IMR-90 (cell line): Measurements from ENCODE around the gene PXDC1. TPM values are rescaled to one million over a fixed set of nuclear protein-coding genes. Genes with fewer than 3 reads are reported as not detected.

Experiments
- ATAC-seq: fragments of 200-7000 bp; cut with Tn5 transposase; 2 replicates; pipeline ENCODE4 v1.9.1; 2020; ENCODE audit warnings: low read depth, mild to moderate bottlenecking, moderate library complexity
- BruUV-seq: library from RNA; stranded (reverse); fragments of 400-500 nt; replicated peaks from 2 replicates; lab custom pipeline; 2021; lab: Mats Ljungman, UMichigan
- CTCF ChIA-PET: fragments of 300-600 bp; formaldehyde crosslinking; extraction: SDS; loops from one replicate; lab custom pipeline; 2021; ENCODE audit warnings: antibody characterized with exemption; lab: Yijun Ruan, JAX
- POLR2A ChIA-PET: fragments of 300-600 bp; sonication (Branson Sonifier 250); formaldehyde crosslinking; loops from one replicate; lab custom pipeline; 2022; ENCODE audit warnings: antibody characterized with exemption; ENCODE audit not compliant: unreplicated experiment; lab: Charles Lee
- DNase-seq: peaks from one replicate; pipeline ENCODE4 v3.0.0; 2013
- H2AFZ ChIP-seq: replicated peaks from 2 replicates; pipeline ENCODE3; 2013; ENCODE audit warnings: low read length, mild to moderate bottlenecking; ENCODE audit not compliant: poor library complexity
- H2AK5ac ChIP-seq: 2 replicates; pipeline ENCODE4 v1.6.1; 2013; ENCODE audit warnings: low read depth, low read length, inconsistent platforms
- H2AK9ac ChIP-seq: replicated peaks from 2 replicates; pipeline ENCODE3; 2013; ENCODE audit warnings: mild to moderate bottlenecking, low read depth, low read length, moderate library complexity; ENCODE audit not compliant: poor library complexity
- H2BK120ac ChIP-seq: 2 replicates; pipeline ENCODE4 v1.6.1; 2013; ENCODE audit warnings: low read depth, low read length, inconsistent platforms
- H2BK15ac ChIP-seq: 3 replicates; pipeline ENCODE4 v1.6.1; 2013; ENCODE audit warnings: low read depth, low read length, inconsistent platforms
- H2BK20ac ChIP-seq: 2 replicates; pipeline ENCODE4 v1.6.1; 2013; ENCODE audit warnings: low read depth, mild to moderate bottlenecking, inconsistent platforms, low read length, moderate library complexity
- H2BK5ac ChIP-seq: 2 replicates; pipeline ENCODE4 v1.6.1; 2013; ENCODE audit warnings: mild to moderate bottlenecking, low read depth, low read length, inconsistent platforms; ENCODE audit not compliant: poor library complexity, severe bottlenecking
- H3K14ac ChIP-seq: replicated peaks from 2 replicates; pipeline ENCODE4 v1.6.1; 2013; ENCODE audit warnings: low read depth, low read length, inconsistent platforms
- H3K18ac ChIP-seq: 2 replicates; pipeline ENCODE4 v1.6.1; 2013; ENCODE audit warnings: low read depth, low read length, control low read depth
- H3K23ac ChIP-seq: 2 replicates; pipeline ENCODE4 v1.6.1; 2013; ENCODE audit warnings: low read depth, low read length, inconsistent platforms
- H3K27ac ChIP-seq: 2 replicates; pipeline ENCODE4 v1.5.1; 2013; ENCODE audit warnings: mild to moderate bottlenecking, control low read depth, low read length; ENCODE audit not compliant: insufficient read depth
- H3K27me3 ChIP-seq: 2 replicates; pipeline ENCODE4 v1.6.1; 2013; ENCODE audit warnings: low read length; ENCODE audit not compliant: control insufficient read depth, insufficient read depth
- H3K36me3 ChIP-seq: 2 replicates; pipeline ENCODE4 v1.6.1; 2013; ENCODE audit warnings: low read length, mixed read lengths; ENCODE audit not compliant: control insufficient read depth, insufficient read depth
- H3K4ac ChIP-seq: 2 replicates; pipeline ENCODE4 v1.6.1; 2013; ENCODE audit warnings: low read depth, low read length, inconsistent platforms
- H3K4me1 ChIP-seq: 2 replicates; pipeline ENCODE4 v1.6.1; 2013; ENCODE audit warnings: low read length, mixed read lengths; ENCODE audit not compliant: control insufficient read depth, insufficient read depth
- H3K4me2 ChIP-seq: 2 replicates; pipeline ENCODE4 v1.6.1; 2013; ENCODE audit warnings: low read depth, mild to moderate bottlenecking, control low read depth, low read length, moderate library complexity
- H3K4me3 ChIP-seq: 2 replicates; pipeline ENCODE4 v1.5.1; 2013; ENCODE audit warnings: low read depth, mild to moderate bottlenecking, control low read depth, low read length, moderate library complexity; ENCODE audit not compliant: insufficient read depth
- H3K56ac ChIP-seq: 2 replicates; pipeline ENCODE4 v1.6.1; 2013; ENCODE audit warnings: low read length, inconsistent platforms; ENCODE audit not compliant: insufficient read depth; ENCODE audit errors: extremely low read depth
- H3K79me1 ChIP-seq, 2 experiments: 2 replicates each; pipeline ENCODE4 v1.6.1; 2013; ENCODE audit warnings: low read length in 2 of 2, inconsistent platforms in 1 of 2, low read depth in 1 of 2
- H3K9ac ChIP-seq: 2 replicates; pipeline ENCODE4 v1.6.1; 2013; ENCODE audit warnings: low read depth, low read length, control low read depth
- H3K9me1 ChIP-seq: 2 replicates; pipeline ENCODE4 v1.6.1; 2013; ENCODE audit warnings: low read length, inconsistent platforms; ENCODE audit not compliant: insufficient read depth
- H3K9me3 ChIP-seq: 2 replicates; pipeline ENCODE4 v1.6.1; 2013; ENCODE audit warnings: low read length; ENCODE audit not compliant: control insufficient read depth, insufficient read depth
- H4K20me1 ChIP-seq: 2 replicates; pipeline ENCODE4 v1.6.1; 2013; ENCODE audit warnings: low read length, inconsistent platforms; ENCODE audit not compliant: insufficient read depth
- H4K5ac ChIP-seq: 2 replicates; pipeline ENCODE4 v1.6.1; 2013; ENCODE audit warnings: mild to moderate bottlenecking, low read depth, low read length, control low read depth
- H4K8ac ChIP-seq, 2 experiments: 2 replicates each; pipeline ENCODE4 v1.6.1; 2013; ENCODE audit warnings: low read depth in 2 of 2, low read length in 2 of 2, control low read depth in 1 of 2, inconsistent platforms in 1 of 2
- H4K91ac ChIP-seq: 2 replicates; pipeline ENCODE4 v1.6.1; 2013; ENCODE audit warnings: low read depth, low read length, inconsistent platforms; ENCODE audit not compliant: insufficient read depth
- BHLHE40 ChIP-seq: fragments of 150-350 bp; IDR thresholded peaks from 2 replicates; pipeline ENCODE4 v1.6.1; 2016; ENCODE audit warnings: mild to moderate bottlenecking, low read depth, low read length
- CEBPB ChIP-seq: IDR thresholded peaks from 2 replicates; pipeline ENCODE4 v1.6.1; 2012; ENCODE audit warnings: low read depth, low read length, improper control_type of control experiment
- FOS ChIP-seq: fragments of 150-350 bp; IDR thresholded peaks from 2 replicates; pipeline ENCODE4 v1.6.1; 2016; ENCODE audit warnings: low read depth, low read length
- WGBS, 2 experiments: methylation state at CpG; one replicate each; pipeline versions ENCODE4 v1.1.5 to v1.1.7; 2013; ENCODE audit warnings: missing lambda C conversion rate in 2 of 2; ENCODE audit not compliant: insufficient read length in 1 of 2; ENCODE audit errors: extremely low coverage in 2 of 2; 5-methylcytosine and 5-hydroxymethylcytosine counted together
- dilution Hi-C: fragments of 300-500 bp; cut with HindIII; formaldehyde crosslinking; loops from one replicate; pipeline ENCODE4 v1.14.3; 2018; ENCODE audit warnings: low sequenced_read_pairs; ENCODE audit not compliant: unreplicated experiment
- in situ Hi-C: fragments of 300-500 bp; cut with MboI; formaldehyde crosslinking; loops from 3 replicates; pipeline ENCODE4 v1.14.3; 2019; ENCODE audit warnings: low sequenced_read_pairs, inconsistent platforms, mixed read lengths
- intact Hi-C: fragments of 100-400 bp; cut with micrococcal nuclease; formaldehyde crosslinking; loops from 2 replicates; pipeline ENCODE4 v1.10.0; 2022
- polyA plus RNA-seq, 3 experiments: library from polyadenylated mRNA; depleted of rRNA; stranded (reverse); fragments of >200 nt; gene quantifications; 2 replicates each; pipeline ENCODE4 v1.2.3, GENCODE V29; 2012; ENCODE audit warnings: low replicate concordance in 1 of 3
- total RNA-seq: library from RNA; depleted of rRNA; stranded (reverse); fragments of >200 nt; gene quantifications from 2 replicates; pipeline ENCODE4 v1.2.3, GENCODE V29; 2012

The PXDC1 gene
- total and polyA plus RNA-seq, 2 of the 4 experiments (the other 2 are of a cell fraction), result 63.3 to 72.2 TPM

DNA sequence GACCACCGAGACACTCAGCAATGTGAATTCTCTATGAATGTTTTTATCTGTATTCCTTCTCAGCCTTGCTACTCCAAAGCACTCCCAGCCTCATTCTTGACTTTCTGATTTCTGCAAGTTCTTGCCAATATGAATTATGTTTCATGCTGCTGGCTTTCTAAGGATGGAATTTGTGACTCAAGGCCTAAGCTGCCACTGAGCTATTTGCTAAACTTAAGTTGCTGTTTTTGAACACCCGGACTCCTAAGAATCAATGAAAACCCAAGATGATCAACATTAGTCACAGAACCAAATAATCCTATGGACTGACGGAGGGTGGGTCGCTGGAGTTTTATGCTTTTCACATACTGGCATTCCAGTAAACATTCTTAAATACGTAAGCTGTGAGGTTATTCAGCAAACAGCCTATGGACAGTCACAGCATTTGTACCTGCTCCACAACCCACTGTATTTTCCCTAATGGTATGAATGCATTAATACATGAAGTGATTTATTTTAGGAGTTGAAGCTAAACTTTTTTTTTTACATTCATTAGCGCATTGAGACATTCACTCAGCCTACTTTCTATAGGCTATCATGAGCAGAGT is 8.2 kb upstream of the PXDC1 start:
- H3K14ac ChIP-seq, result peak overlapping the region; percentile 11; the same call in 1 of the 2 replicates
- POLR2A ChIA-PET, result interaction anchor here (0.6 kb wide), 1 partner anchor 258 kb away, joined by 3 read pairs; no protein-coding TSS in a partner anchor
- peak overlapping the region; percentile 41; the same call in 1 of the 2 replicates for H3K56ac ChIP-seq
- dilution Hi-C loops (no loop called here), intact Hi-C loops (no loop called here), in situ Hi-C loops (loop anchor here (10.0 kb wide), 1 partner anchor 45 kb away; no protein-coding TSS in a partner anchor)
- H2AK9ac ChIP-seq, result no peak overlapping the region
- H3K9me3 ChIP-seq, result no peaks in the 10 kb centered on the region
- CTCF ChIA-PET, result interaction anchor here (0.6 to 1.0 kb wide), 2 partner anchors 128 to 317 kb away, joined by 3 read pairs; no protein-coding TSS in a partner anchor
- H3K4me2 ChIP-seq, result peak overlapping the region; percentile 73
- H2AFZ ChIP-seq, result no peak overlapping the region
- TF ChIP-seq CEBPB (0 out of 2 replicates have a peak, but pooled peaks have one; percentile 12), FOS (peak; percentile 51), BHLHE40 (no peak)
- no CpG with 5 or more reads among the region's 6 CpGs for WGBS, 2 experiments
- H3K79me1 ChIP-seq, result no peaks in the 10 kb centered on the region
- peak; percentile 81 for ATAC-seq
- peak overlapping the region; percentile 55; the same call in 1 of the 2 replicates for H4K5ac ChIP-seq
- H3K4me3 ChIP-seq, result no peak overlapping the region
- no peak overlapping the region; the same call in 1 of the 3 replicates for H2BK15ac ChIP-seq
- H4K91ac ChIP-seq, result 0 out of 2 replicates have a peak overlapping the region, but pooled peaks have one; percentile 30
- H2BK5ac ChIP-seq, result peak overlapping the region; percentile 88
- 0 out of 2 replicates have a peak overlapping the region, but pooled peaks have one; percentile 31 for H3K23ac ChIP-seq
- H3K9ac ChIP-seq, result peak overlapping the region; percentile 49; the same call in 1 of the 2 replicates
- H4K20me1 ChIP-seq, result no peaks in the 10 kb centered on the region
- no TSS peak for BruUV-seq
- no peaks in the 10 kb centered on the region for H3K27me3 ChIP-seq
- peak overlapping the region; percentile 64 for H2BK20ac ChIP-seq
- H3K4ac ChIP-seq, result peak overlapping the region; percentile 52; the same call in 1 of the 2 replicates
- DNase-seq, result peak; percentile 95
- H3K18ac ChIP-seq, result peak overlapping the region; percentile 89; the same call in 1 of the 2 replicates
- H2AK5ac ChIP-seq, result peak overlapping the region; percentile 48; the same call in 1 of the 2 replicates
- peak overlapping the region; percentile 44; the same call in 1 of the 2 replicates for H3K27ac ChIP-seq
- peak overlapping the region in 1 of 2 experiments; percentile 49; a peak in 2 of 4 replicates for H4K8ac ChIP-seq
- H2BK120ac ChIP-seq, result peak overlapping the region; percentile 66
- H3K36me3 ChIP-seq, result no peaks in the 10 kb centered on the region
- peaks cover 8% of the 10 kb centered on the region for H3K4me1 ChIP-seq
- H3K9me1 ChIP-seq, result peaks cover 6% of the 10 kb centered on the region
